ENCODE data around the gene ZSWIM3.
A peak's percentile ranks its signal among the peaks of the same experiment; 100 is the strongest.

Gene ZSWIM3

DNA sequence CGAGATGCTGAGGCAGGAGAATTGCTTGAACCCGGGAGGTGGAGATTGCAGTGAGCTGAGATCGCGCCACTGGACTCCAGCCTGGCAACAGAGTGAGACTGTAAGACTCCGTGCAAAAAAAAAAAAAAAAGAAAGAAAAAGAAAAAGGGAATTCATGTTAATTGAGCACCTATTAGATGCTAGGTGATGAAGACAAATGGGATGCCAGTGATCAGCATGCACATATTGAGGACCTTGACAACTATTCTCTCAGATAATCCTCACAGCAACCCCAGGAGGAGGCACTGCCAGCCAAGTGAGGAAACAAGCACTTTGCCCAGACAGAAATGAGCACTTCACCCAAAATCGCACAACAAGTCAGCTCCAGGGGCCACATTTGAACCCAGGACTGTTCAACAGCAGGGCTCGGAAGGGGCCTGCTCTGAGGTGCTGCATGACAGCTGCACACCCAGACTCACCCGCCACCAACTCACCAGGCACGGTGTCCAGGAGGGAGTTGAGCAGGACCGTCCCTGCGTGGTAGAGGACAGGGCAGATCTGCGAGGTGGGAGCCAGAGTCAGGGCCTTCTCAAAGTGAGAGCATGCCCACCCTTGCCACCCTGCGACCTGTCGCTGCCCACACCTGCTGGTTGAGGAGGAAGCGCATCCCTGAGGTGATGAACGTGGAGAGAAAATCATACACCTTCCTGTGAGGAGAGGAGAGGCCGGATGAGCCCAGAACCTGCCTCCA, 50.0 kb downstream of the ZSWIM3 start:
- no peak overlapping the region for H3K4me3 ChIP-seq (replicated peaks; ENCODE audit: low read depth, low read length)
- no peaks in the 10 kb centered on the region for H3K27me3 ChIP-seq (replicated peaks; ENCODE audit: control insufficient read depth, insufficient read depth, low read length)
- TF ChIP-seq, protein P1, sequence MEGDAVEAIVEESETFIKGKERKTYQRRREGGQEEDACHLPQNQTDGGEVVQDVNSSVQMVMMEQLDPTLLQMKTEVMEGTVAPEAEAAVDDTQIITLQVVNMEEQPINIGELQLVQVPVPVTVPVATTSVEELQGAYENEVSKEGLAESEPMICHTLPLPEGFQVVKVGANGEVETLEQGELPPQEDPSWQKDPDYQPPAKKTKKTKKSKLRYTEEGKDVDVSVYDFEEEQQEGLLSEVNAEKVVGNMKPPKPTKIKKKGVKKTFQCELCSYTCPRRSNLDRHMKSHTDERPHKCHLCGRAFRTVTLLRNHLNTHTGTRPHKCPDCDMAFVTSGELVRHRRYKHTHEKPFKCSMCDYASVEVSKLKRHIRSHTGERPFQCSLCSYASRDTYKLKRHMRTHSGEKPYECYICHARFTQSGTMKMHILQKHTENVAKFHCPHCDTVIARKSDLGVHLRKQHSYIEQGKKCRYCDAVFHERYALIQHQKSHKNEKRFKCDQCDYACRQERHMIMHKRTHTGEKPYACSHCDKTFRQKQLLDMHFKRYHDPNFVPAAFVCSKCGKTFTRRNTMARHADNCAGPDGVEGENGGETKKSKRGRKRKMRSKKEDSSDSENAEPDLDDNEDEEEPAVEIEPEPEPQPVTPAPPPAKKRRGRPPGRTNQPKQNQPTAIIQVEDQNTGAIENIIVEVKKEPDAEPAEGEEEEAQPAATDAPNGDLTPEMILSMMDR (IDR thresholded peaks at IDR 0.05; ENCODE audit: insufficient read depth, low read length, poor library complexity, severe bottlenecking), result no peak
- no peak for DNase-seq (ENCODE audit: extremely low read depth, insufficient read length)
- H3K36me3 ChIP-seq (ENCODE audit: control insufficient read depth, insufficient read depth, low read length), result no peaks in the 10 kb centered on the region; the same call in 1 of the 2 replicates

DNA sequence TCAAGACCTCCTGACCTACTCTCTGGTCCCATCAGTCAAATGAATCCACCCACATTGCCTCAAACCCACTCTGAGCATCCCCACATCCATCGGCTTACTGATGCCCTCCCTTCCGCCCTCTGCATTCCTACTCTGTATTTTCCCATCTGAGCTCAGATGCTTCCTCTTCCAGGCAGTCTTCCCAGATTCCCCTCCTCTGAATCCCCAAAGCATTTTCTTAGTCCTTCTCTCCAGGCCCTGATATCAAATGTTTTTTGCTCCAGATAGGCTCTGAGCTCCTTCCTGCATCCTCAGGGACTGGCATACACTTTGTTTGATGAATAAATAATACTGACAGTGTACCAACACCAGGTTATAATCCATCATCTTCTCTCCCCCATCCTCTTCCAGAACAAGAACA, 50.7 kb downstream of the ZSWIM3 start:
- H3K36me3 ChIP-seq (ENCODE audit: control insufficient read depth, insufficient read depth, low read length), result no peaks in the 10 kb centered on the region; the same call in 1 of the 2 replicates
- DNase-seq (ENCODE audit: extremely low read depth, insufficient read length), result no peak
- TF ChIP-seq, protein P1 (IDR thresholded peaks at IDR 0.05; ENCODE audit: insufficient read depth, low read length, poor library complexity, severe bottlenecking), result no peak
- H3K27me3 ChIP-seq (replicated peaks; ENCODE audit: control insufficient read depth, insufficient read depth, low read length), result no peaks in the 10 kb centered on the region
- H3K4me3 ChIP-seq (replicated peaks; ENCODE audit: low read depth, low read length), result no peak overlapping the region

DNA sequence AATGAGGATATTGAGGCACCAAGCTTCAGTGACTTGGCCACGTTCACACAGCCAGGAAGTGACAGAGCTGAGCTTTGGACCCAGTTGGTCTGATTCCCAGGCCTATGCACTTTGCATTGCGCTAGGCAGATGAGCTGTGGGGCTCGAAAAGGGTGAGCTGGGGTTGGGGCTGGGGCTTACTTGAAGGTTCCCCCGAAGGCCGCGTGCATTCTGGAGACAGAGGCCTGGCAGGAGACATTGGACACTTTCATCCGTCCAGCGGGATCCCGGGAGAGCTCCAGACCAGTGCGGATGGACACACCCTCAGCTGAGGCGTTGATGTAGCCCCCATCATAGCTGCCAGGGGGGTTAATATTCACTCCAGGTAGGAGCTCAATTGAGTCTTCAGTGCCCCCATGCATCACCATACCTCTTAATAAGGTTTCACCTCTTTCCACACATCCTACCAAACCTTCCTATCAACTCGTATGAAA, 52.0 kb downstream of the ZSWIM3 start:
- Histone ChIP-seq H3K36me3 (ENCODE audit: control insufficient read depth, insufficient read depth, low read length) (no peaks in the 10 kb centered on the region; the same call in 1 of the 2 replicates), H3K4me3 (replicated peaks; ENCODE audit: low read depth, low read length) (no peak overlapping the region), H3K27me3 (replicated peaks; ENCODE audit: control insufficient read depth, insufficient read depth, low read length) (no peaks in the 10 kb centered on the region)
- DNase-seq (ENCODE audit: extremely low read depth, insufficient read length), result no peak
- TF ChIP-seq, protein P1 (IDR thresholded peaks at IDR 0.05; ENCODE audit: insufficient read depth, low read length, poor library complexity, severe bottlenecking), result no peak

DNA sequence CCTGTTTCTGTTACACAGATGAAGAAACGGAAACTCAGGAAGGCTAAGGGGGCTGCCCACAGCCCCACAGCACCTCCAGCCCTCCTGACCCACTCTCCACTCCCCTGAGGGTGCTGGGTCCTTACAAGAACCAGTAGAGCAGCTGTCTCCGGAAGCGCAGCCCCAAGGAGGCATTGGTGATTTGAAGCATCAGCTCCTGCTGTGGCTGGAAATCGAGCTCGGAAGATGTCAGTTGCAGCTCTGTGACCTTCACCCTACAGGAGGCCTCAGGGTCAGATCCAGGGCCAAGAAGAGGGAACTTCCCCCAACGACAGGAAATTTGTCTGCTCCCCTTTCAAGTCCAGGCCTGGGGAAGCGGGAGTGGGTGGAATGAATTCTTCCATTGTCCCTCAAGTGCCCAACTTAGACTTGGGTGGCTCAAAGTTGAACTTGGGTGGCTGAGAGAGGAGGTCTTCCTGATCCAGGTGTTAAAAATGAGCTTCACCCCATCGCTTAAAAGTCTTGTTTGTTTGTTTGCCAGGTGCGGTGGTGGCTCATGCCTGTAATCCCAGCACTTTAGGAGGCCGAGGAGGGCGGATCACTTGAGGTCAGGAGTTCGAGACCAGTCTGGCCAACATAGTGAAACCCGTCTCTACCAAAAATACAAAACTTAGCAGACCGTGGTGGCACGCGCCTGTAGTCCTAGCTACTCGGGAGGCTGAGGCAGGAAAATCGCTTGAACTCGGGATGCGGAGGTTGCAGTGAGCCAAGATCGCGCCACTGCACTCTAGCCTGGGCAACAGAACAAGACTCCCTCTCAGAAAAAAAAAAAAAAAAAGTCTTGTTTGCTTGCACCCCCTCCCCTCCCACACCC, 52.6 kb downstream of the ZSWIM3 start:
- no peak for DNase-seq (ENCODE audit: extremely low read depth, insufficient read length)
- TF ChIP-seq, protein P1 (IDR thresholded peaks at IDR 0.05; ENCODE audit: insufficient read depth, low read length, poor library complexity, severe bottlenecking), result no peak
- Histone ChIP-seq H3K4me3 (replicated peaks; ENCODE audit: low read depth, low read length) (peak overlapping the region; percentile 40), H3K36me3 (ENCODE audit: control insufficient read depth, insufficient read depth, low read length) (no peaks in the 10 kb centered on the region; the same call in 1 of the 2 replicates), H3K27me3 (replicated peaks; ENCODE audit: control insufficient read depth, insufficient read depth, low read length) (no peaks in the 10 kb centered on the region)

DNA sequence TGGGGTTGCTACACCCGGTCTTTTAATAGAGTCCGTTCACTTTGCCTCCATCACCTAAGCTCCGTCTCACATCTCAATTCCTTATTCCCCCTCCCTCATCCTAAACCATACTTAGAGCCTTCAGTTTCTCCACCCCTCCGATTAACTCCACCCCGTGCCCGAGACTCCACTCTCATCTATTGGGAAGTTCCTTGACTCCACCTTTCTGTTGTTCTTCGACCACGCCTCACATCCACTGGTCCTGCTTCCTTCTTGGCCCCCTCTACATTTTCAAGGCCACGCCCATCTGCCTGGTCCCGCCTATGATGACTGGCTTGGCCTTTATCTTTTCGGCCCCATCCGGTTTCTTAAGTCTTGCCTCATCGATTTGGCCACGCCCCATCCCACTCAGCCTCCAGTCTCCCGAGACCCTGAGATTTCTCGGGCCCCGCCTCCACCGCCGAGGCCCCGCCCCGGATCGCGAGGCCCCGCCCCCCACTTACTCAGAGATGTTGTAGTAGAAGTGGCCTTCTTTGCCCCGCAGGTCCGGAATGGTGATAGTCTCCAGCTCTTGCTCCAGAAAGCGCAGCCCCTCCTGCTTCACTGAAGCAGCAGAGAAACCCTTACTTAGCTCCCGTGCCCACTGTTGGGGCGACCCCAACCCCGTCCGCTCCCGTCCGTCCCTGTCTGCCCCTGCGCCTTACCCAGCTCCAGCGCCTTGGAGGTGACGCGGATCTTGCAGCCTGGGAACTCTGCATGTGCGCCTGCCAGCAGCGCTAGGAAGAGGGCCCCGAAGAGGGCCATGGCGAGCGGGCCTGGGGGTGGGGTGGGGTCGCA, 53.5 kb downstream of the ZSWIM3 start:
- TF ChIP-seq, protein P1 (IDR thresholded peaks at IDR 0.05; ENCODE audit: insufficient read depth, low read length, poor library complexity, severe bottlenecking), result no peak
- peak; percentile 96 for DNase-seq (ENCODE audit: extremely low read depth, insufficient read length)
- no peaks in the 10 kb centered on the region; the same call in 1 of the 2 replicates for H3K36me3 ChIP-seq (ENCODE audit: control insufficient read depth, insufficient read depth, low read length)
- H3K27me3 ChIP-seq (replicated peaks; ENCODE audit: control insufficient read depth, insufficient read depth, low read length), result no peaks in the 10 kb centered on the region
- peak overlapping the region; percentile 53 for H3K4me3 ChIP-seq (replicated peaks; ENCODE audit: low read depth, low read length)

Data from GM06990 (cell line).